BLaER1 (cell line): ENCODE results near the gene EMX1.
A peak's percentile ranks its signal among the peaks of the same experiment; 100 is the strongest.

Experiments
- H3K27ac ChIP-seq: shearing (Covaris generic); formaldehyde crosslinking; 2 replicates; pipeline ENCODE4 v1.8.1; 2022
- H3K27me3 ChIP-seq: shearing (Covaris generic); formaldehyde crosslinking; 2 replicates; pipeline ENCODE4 v1.8.1; 2022
- H3K36me3 ChIP-seq: shearing (Covaris generic); formaldehyde crosslinking; 2 replicates; pipeline ENCODE4 v1.8.1; 2022
- H3K4me1 ChIP-seq: shearing (Covaris generic); formaldehyde crosslinking; 2 replicates; pipeline ENCODE4 v1.8.1; 2022
- H3K4me2 ChIP-seq: shearing (Covaris generic); formaldehyde crosslinking; 2 replicates; pipeline ENCODE4 v1.8.1; 2022
- H3K4me3 ChIP-seq: shearing (Covaris generic); formaldehyde crosslinking; 2 replicates; pipeline ENCODE4 v1.8.1; 2022
- H3K9ac ChIP-seq: shearing (Covaris generic); formaldehyde crosslinking; 2 replicates; pipeline ENCODE4 v1.8.1; 2022
- H3K9me3 ChIP-seq: shearing (Covaris generic); formaldehyde crosslinking; 2 replicates; pipeline ENCODE4 v1.8.1; 2022
- H4K20me1 ChIP-seq: shearing (Covaris generic); formaldehyde crosslinking; 2 replicates; pipeline ENCODE4 v1.8.1; 2022
- Cebpa-rat ChIP-seq: shearing (Covaris generic); IDR thresholded peaks from 2 replicates; pipeline ENCODE4 v1.8.1; 2022

Gene EMX1

DNA sequence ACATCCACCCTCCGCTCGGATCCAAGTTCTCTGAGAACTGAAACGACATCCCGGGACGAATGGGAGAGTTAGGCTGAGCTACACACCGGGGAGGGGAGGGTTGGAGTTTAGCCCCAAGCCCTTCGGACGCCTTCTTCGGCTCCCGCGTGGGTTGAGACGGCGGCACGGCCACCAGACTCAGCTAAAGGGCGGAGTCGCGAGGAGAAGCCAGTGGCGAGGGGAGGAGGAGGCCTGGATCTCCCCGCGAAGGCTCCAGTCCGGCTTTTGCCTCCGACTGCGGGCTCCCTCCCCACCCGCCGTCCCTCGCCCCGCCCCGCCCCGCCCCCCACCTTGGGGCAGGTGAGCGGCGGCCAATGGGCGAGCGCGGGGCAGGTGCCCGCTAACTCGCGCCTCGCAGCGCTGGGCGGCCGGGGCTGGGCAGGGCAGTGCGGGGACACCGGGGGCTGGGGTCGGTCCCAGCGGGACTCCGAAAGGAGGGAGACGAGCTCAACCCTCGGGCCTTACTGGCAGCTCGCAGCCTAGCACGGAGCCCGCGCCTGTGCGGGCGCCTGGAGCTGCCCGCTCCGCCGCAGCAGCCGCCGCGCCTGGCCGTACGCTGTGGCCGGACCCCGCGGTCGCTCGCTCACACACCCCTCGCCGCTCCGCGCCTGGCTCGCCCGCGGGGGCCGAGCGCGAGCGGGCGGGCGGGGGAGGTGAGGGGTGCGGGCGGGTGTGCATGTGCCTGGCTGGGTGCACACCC, at the start of gene EMX1:
TSS of gene EMX1 (plus strand) at position 382 of the 739 bp plus-strand sequence. CDS start at position 716, 334 bp downstream.
- Histone ChIP-seq H3K9me3 (no peaks in the 10 kb centered on the region), H4K20me1 (peaks cover 89% of the 10 kb centered on the region), H3K4me3 (peak within 1 kb of the TSS; percentile 65), H3K36me3 (no peaks in the 10 kb centered on the region), H3K4me2 (peak within 1 kb of the TSS; percentile 97), H3K27me3 (peaks cover 100% of the 10 kb centered on the region), H3K27ac (no peak within 1 kb of the TSS), H3K4me1 (peaks cover 46% of the 10 kb centered on the region), H3K9ac (0 out of 2 replicates have a peak within 1 kb of the TSS, but pooled peaks have one; percentile 28)
- no peak for TF ChIP-seq Cebpa-rat

DNA sequence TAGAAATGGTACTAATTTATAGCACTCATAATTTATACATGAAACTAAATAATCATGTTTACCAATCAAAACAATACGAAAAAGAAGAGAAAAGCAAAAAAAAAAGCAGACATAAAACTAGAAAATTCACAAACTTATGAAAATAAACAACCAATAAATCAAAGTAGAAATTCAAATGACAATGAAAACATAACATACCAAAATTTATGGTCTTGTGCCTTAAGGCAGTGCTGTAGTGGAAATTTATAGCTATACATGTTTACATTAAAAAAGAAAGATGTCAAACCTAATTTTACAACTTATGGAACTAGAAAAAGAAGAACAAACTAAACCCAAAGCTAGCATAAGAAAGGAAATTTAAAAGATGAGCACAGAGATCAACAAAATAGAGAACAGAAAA, 46.3 kb upstream of the EMX1 start:
- no peak overlapping the region for H3K9ac ChIP-seq
- TF ChIP-seq Cebpa-rat: no peak
- H4K20me1 ChIP-seq: no peaks in the 10 kb centered on the region
- H3K9me3 ChIP-seq: peaks cover 7% of the 10 kb centered on the region
- no peaks in the 10 kb centered on the region for H3K27me3 ChIP-seq
- H3K4me2 ChIP-seq: no peak overlapping the region
- H3K36me3 ChIP-seq: no peaks in the 10 kb centered on the region
- no peak overlapping the region for H3K27ac ChIP-seq
- no peaks in the 10 kb centered on the region for H3K4me1 ChIP-seq
- H3K4me3 ChIP-seq: no peak overlapping the region

- Histone ChIP-seq H3K36me3 (no peaks in the 10 kb centered on the region), H3K4me3 (no peak overlapping the region), H4K20me1 (no peaks in the 10 kb centered on the region), H3K27ac (no peak overlapping the region), H3K9me3 (peaks cover 7% of the 10 kb centered on the region), H3K27me3 (no peaks in the 10 kb centered on the region), H3K4me1 (no peaks in the 10 kb centered on the region), H3K4me2 (no peak overlapping the region), H3K9ac (no peak overlapping the region)
- TF ChIP-seq Cebpa-rat: no peak
Measured at GRCh38 chr2:72871880-72872279, 45.4 kb upstream of the EMX1 start.

DNA sequence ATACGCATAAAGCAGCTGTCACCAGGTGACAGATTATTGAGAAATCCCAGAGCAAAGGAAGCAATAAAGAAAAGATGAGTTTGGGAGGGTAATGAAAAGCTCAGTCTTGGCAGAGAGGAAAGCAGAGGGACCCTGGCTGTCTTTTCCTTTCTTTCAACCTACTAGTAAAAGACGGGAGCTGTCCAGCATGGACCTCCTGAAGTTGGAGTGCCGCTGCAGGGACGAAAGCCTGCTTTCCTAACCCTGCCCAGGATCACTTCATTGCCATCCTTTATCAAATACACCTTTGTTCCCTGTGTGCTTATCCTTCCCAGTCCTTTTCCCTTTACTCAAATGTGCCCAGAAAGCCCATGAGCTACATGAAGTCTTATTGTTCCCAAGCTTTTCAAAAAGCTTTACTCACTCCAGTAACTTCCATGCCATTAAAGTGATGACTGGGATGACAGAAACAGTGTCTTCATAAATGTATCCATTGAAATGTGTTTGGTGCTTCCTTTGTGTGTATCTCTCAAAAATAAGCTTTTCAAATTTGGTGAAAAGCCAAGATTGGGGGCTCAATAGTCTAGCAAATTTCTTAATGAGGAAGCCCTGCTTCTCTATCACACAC, 33.9 kb upstream of the EMX1 start:
- Histone ChIP-seq H3K9me3 (no peaks in the 10 kb centered on the region), H4K20me1 (peaks cover 6% of the 10 kb centered on the region), H3K4me1 (peaks cover 12% of the 10 kb centered on the region), H3K9ac (no peak overlapping the region), H3K27me3 (peaks cover 8% of the 10 kb centered on the region), H3K4me3 (no peak overlapping the region), H3K27ac (no peak overlapping the region), H3K36me3 (no peaks in the 10 kb centered on the region), H3K4me2 (no peak overlapping the region)
- TF ChIP-seq Cebpa-rat: no peak

DNA sequence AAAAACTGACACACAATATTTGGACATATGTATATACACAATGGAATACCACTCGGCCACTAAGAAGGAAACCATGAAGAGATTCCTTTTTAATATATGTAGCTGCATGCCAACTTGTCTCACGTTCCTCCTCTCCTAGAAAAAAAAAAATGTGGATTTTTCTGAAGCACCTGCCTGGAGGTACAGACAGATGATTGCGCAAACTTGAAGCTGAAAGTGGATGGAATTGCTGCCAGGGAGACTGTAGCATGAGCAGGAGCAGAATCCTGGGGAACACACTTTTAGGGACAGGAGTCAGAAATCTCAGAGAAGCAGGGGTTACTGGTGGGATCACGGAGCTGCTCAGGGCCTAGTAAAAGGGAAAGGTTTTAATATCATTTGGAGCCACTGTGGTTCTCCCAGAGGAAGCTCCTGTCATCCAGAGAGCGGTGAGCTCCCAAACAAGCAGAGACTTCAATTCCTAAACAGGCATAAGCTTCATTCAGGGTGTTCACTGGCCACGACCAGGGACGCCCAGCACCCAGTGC, 30.8 kb upstream of the EMX1 start:
- 0 out of 2 replicates have a peak, but pooled peaks have one; percentile 51 for TF ChIP-seq Cebpa-rat

DNA sequence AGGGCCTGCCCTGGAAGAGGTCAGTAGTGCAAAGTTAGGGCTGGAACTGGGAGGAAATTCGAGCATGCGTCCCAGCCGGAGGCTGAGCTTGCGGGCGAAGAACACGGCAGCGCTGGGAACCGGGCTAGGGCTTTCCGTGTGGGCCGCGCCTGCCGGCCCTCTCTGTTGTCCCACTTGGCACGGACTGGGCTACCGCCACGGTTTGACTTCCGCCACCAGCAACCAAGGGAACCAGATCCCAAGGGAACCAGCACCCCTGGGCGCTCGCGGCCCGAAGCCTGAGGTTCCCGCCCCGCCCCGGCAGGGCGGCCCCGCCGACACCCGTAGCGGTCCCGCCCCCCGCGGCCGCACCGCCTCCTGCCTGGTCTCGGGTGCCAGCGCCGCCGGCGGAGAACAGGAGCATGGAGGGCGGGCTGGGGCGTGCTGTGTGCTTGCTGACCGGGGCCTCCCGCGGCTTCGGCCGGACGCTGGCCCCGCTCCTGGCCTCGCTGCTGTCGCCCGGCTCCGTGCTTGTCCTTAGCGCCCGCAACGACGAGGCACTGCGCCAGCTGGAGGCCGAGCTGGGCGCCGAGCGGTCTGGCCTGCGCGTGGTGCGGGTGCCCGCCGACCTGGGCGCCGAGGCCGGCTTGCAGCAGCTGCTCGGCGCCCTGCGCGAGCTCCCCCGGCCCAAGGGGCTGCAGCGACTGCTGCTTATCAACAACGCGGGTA, 30.1 kb upstream of the EMX1 start, which contains the start of gene SPR:
TSS of gene SPR (plus strand) at position 377 of the 708 bp plus-strand sequence. CDS start at position 402, 25 bp downstream.
- peak within 1 kb of the TSS; percentile 24 for H3K27ac ChIP-seq

More for the DNA sequence above, 30.8 kb upstream of the EMX1 start:
- Histone ChIP-seq H3K9ac (peak overlapping the region; percentile 78; the same call in 1 of the 2 replicates), H3K4me1 (peaks cover 20% of the 10 kb centered on the region), H3K36me3 (peaks cover 5% of the 10 kb centered on the region; the same call in 1 of the 2 replicates), H3K4me3 (peak overlapping the region; percentile 84), H3K27me3 (peaks cover 8% of the 10 kb centered on the region), H3K4me2 (peak overlapping the region; percentile 95), H3K9me3 (no peaks in the 10 kb centered on the region), H3K27ac (no peak overlapping the region), H4K20me1 (peaks cover 34% of the 10 kb centered on the region)

GRCh38 chr2:72887740-72888437, 29.4 kb upstream of the EMX1 start:
- Histone ChIP-seq H3K4me1 (peaks cover 21% of the 10 kb centered on the region), H3K4me3 (peak overlapping the region; percentile 84), H3K27me3 (peaks cover 8% of the 10 kb centered on the region), H3K27ac (peak overlapping the region; percentile 24), H3K4me2 (peak overlapping the region; percentile 95), H4K20me1 (peaks cover 45% of the 10 kb centered on the region), H3K9ac (peak overlapping the region; percentile 78), H3K36me3 (peaks cover 14% of the 10 kb centered on the region; the same call in 1 of the 2 replicates), H3K9me3 (no peaks in the 10 kb centered on the region)
- TF ChIP-seq Cebpa-rat: no peak

More for the DNA sequence above, 30.1 kb upstream of the EMX1 start, which contains the start of gene SPR:
- Histone ChIP-seq H4K20me1 (peaks cover 40% of the 10 kb centered on the region), H3K4me3 (peak within 1 kb of the TSS; percentile 84), H3K9ac (peak within 1 kb of the TSS; percentile 78), H3K4me2 (peak within 1 kb of the TSS; percentile 95), H3K36me3 (peaks cover 11% of the 10 kb centered on the region; the same call in 1 of the 2 replicates), H3K9me3 (no peaks in the 10 kb centered on the region), H3K27me3 (peaks cover 8% of the 10 kb centered on the region), H3K4me1 (peaks cover 20% of the 10 kb centered on the region)
- no peak for TF ChIP-seq Cebpa-rat

- H4K20me1 ChIP-seq: peaks cover 45% of the 10 kb centered on the region
- H3K27me3 ChIP-seq: peaks cover 8% of the 10 kb centered on the region
- peak overlapping the region; percentile 21; the same call in 1 of the 2 replicates for H3K9ac ChIP-seq
- peak overlapping the region; percentile 84 for H3K4me3 ChIP-seq
- peaks cover 14% of the 10 kb centered on the region; the same call in 1 of the 2 replicates for H3K36me3 ChIP-seq
- H3K9me3 ChIP-seq: no peaks in the 10 kb centered on the region
- H3K4me1 ChIP-seq: peaks cover 28% of the 10 kb centered on the region
- TF ChIP-seq Cebpa-rat: no peak
- H3K4me2 ChIP-seq: peak overlapping the region; percentile 95
- H3K27ac ChIP-seq: no peak overlapping the region
Measured at GRCh38 chr2:72888438-72889202, 28.7 kb upstream of the EMX1 start.
